Neural progenitor cell (in vitro differentiated cells): ENCODE results near the gene USP10.

Source experiments
- EZH2 ChIP-seq: fragments of 200-600 bp; sonication (generic); IDR thresholded peaks from 2 replicates; pipeline ENCODE4 v1.6.1; 2017; ENCODE audit warnings: antibody characterized with exemption, mild to moderate bottlenecking, moderate library complexity
- EZH2phosphoT487 ChIP-seq: fragments of 200-600 bp; sonication (generic); IDR thresholded peaks from 2 replicates; pipeline ENCODE4 v1.6.1; 2017; ENCODE audit warnings: antibody characterized with exemption
- TF ChIP-seq, protein P1 (sequence below): fragments of 200-600 bp; sonication (generic); IDR thresholded peaks from 2 replicates; pipeline ENCODE4 v1.5.1; 2017; ENCODE audit warnings: antibody characterized with exemption, mild to moderate bottlenecking

- TF ChIP-seq, protein P1, sequence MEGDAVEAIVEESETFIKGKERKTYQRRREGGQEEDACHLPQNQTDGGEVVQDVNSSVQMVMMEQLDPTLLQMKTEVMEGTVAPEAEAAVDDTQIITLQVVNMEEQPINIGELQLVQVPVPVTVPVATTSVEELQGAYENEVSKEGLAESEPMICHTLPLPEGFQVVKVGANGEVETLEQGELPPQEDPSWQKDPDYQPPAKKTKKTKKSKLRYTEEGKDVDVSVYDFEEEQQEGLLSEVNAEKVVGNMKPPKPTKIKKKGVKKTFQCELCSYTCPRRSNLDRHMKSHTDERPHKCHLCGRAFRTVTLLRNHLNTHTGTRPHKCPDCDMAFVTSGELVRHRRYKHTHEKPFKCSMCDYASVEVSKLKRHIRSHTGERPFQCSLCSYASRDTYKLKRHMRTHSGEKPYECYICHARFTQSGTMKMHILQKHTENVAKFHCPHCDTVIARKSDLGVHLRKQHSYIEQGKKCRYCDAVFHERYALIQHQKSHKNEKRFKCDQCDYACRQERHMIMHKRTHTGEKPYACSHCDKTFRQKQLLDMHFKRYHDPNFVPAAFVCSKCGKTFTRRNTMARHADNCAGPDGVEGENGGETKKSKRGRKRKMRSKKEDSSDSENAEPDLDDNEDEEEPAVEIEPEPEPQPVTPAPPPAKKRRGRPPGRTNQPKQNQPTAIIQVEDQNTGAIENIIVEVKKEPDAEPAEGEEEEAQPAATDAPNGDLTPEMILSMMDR: no peak
- TF ChIP-seq EZH2phosphoT487 (no peak), EZH2 (no peak)
These were observed 29.1 kb downstream of the USP10 start for GRCh38 chr16:84728853-84729424.
